GM13977 (cell line): ENCODE measurements around the gene FBP1.

Experiments
- DNase-seq: peaks from one replicate; pipeline ENCODE4 v3.0.0; 2012; ENCODE audit warnings: low spot score
- CTCF ChIP-seq: IDR thresholded peaks from 2 replicates; pipeline ENCODE4 v1.5.1; 2012; ENCODE audit warnings: mild to moderate bottlenecking, control low read depth; ENCODE audit not compliant: insufficient read depth; ENCODE audit errors: extremely low read depth, missing control alignments
- in situ Hi-C: fragments of 300-500 bp; cut with MboI; formaldehyde crosslinking; loops from one replicate; pipeline ENCODE4 v1.12.0; 2022; ENCODE audit warnings: low sequenced_read_pairs, low pct_unique_long_range_greater_than_20kb, mixed read lengths, inconsistent platforms; ENCODE audit not compliant: unreplicated experiment

The FBP1 gene

GRCh38 chr9:94657021-94657725, 17.9 kb upstream of the FBP1 start:
- no peak for DNase-seq
- no peak for TF ChIP-seq CTCF
- in situ Hi-C loops, result no loop called here

- in situ Hi-C loops, result no loop called here
- TF ChIP-seq CTCF, result no peak
- DNase-seq, result peak; percentile 72
Measured at GRCh38 chr9:94656200-94656599, 16.9 kb upstream of the FBP1 start.

GRCh38 chr9:94655739-94656138, 16.4 kb upstream of the FBP1 start:
- in situ Hi-C loops, result no loop called here
- DNase-seq, result no peak
- TF ChIP-seq CTCF, result no peak

GRCh38 chr9:94654165-94654894, 15.0 kb upstream of the FBP1 start:
- no peak for DNase-seq
- TF ChIP-seq CTCF, result no peak
- in situ Hi-C loops, result no loop called here

GRCh38 chr9:94650949-94651348, 11.6 kb upstream of the FBP1 start:
- no peak for DNase-seq
- in situ Hi-C loops, result no loop called here
- TF ChIP-seq CTCF, result no peak

- DNase-seq, result no peak
- in situ Hi-C loops, result no loop called here
- no peak for TF ChIP-seq CTCF
Measured at GRCh38 chr9:94649100-94649819, 9.9 kb upstream of the FBP1 start.
